GM12873 (cell line): ENCODE measurements around the gene NLRC5.

Source experiments
- CTCF ChIP-seq: IDR thresholded peaks from 2 replicates; pipeline ENCODE4 v1.5.1; 2012; ENCODE audit warnings: low read depth, mild to moderate bottlenecking, moderate library complexity, low read length, control low read depth; ENCODE audit not compliant: insufficient read depth; ENCODE audit errors: missing control alignments

Gene NLRC5

GRCh38 chr16:56995136-56995805 lies 5.9 kb downstream of the NLRC5 start:
- no peak for TF ChIP-seq CTCF

- TF ChIP-seq CTCF = no peak
These were observed 7.9 kb downstream of the NLRC5 start for GRCh38 chr16:56997264-56997663.

GRCh38 chr16:56997931-56998330 lies 8.6 kb downstream of the NLRC5 start:
- TF ChIP-seq CTCF = no peak

- no peak for TF ChIP-seq CTCF
These were observed 9.0 kb downstream of the NLRC5 start for GRCh38 chr16:56998352-56998751.

- TF ChIP-seq CTCF = no peak
These were observed 9.5 kb downstream of the NLRC5 start for GRCh38 chr16:56998861-56999260.

GRCh38 chr16:56999409-57000270 lies 10.3 kb downstream of the NLRC5 start:
- no peak for TF ChIP-seq CTCF

- no peak for TF ChIP-seq CTCF
These were observed 11.1 kb downstream of the NLRC5 start for GRCh38 chr16:57000271-57001025.
